HepG2 (cell line): ENCODE results near the gene SOST. TPM values are rescaled to one million over a fixed set of nuclear protein-coding genes. Genes with fewer than 3 reads are reported as not detected.

Experiments
- ATAC-seq: fragments of 200-7000 bp; cut with Tn5 transposase; 3 replicates; pipeline ENCODE4 v1.9.1; 2020; ENCODE audit warnings: mild to moderate bottlenecking, moderate library complexity
- BruUV-seq: library from RNA; stranded (reverse); fragments of 400-500 nt; replicated peaks from 2 replicates; lab custom pipeline; 2021; lab: Mats Ljungman, UMichigan
- CTCF ChIA-PET: fragments of 300-600 bp; formaldehyde crosslinking; extraction: SDS; loops from one replicate; lab custom pipeline; 2021; ENCODE audit warnings: low total read pairs, inconsistent platforms, low intra/inter-chr PET ratio; lab: Yijun Ruan, JAX
- POLR2A ChIA-PET: fragments of 350-600 bp; sonication (Branson Sonifier 250); formaldehyde crosslinking; loops from one replicate; lab custom pipeline; 2020; ENCODE audit warnings: antibody characterized with exemption, inconsistent platforms; lab: Yijun Ruan, JAX
- DNase-seq: peaks from one replicate; pipeline ENCODE4 v3.0.0-alpha.2; 2015; ENCODE audit warnings: low spot score
- FAIRE-seq: peaks from 3 replicates; lab custom pipeline; 2011; peaks lifted over from hg19 to GRCh38; lab: Jason Lieb, UNC
- H2AFZ ChIP-seq: one replicate; pipeline ENCODE4 v1.6.1; 2011; ENCODE audit warnings: low read length, inconsistent platforms
- H3K27ac ChIP-seq: fragments of 300-600 bp; 3 replicates; pipeline ENCODE4 v1.8.0; 2011; ENCODE audit warnings: mixed run types, mild to moderate bottlenecking, mixed read lengths, low read length, inconsistent platforms; ENCODE audit not compliant: insufficient read depth; ENCODE audit errors: extremely low read length
- H3K27me3 ChIP-seq, 2 experiments: fragments of 200-600 bp in 1 of 2; 2 replicates in 1 of 2; 3 replicates in 1 of 2; pipeline versions ENCODE4 v1.6.0 to v1.8.0; 2011; ENCODE audit warnings: low read length in 2 of 2, mild to moderate bottlenecking in 2 of 2, moderate library complexity in 2 of 2, inconsistent platforms in 1 of 2; ENCODE audit not compliant: insufficient read depth in 2 of 2, control insufficient read depth in 1 of 2
- H3K36me3 ChIP-seq, 2 experiments: fragments of 200-600 bp in 1 of 2; replicated peaks in 1 of 2; 2 replicates in 1 of 2; 3 replicates in 1 of 2; pipeline versions ENCODE4 v1.5.1 to v1.8.0; 2011; ENCODE audit warnings: low read length in 2 of 2, inconsistent platforms in 1 of 2; ENCODE audit not compliant: insufficient read depth in 2 of 2, control insufficient read depth in 1 of 2
- H3K4me1 ChIP-seq: 2 replicates; pipeline ENCODE4 v1.5.1; 2012; ENCODE audit warnings: low read length, inconsistent platforms; ENCODE audit not compliant: insufficient read depth
- H3K4me2 ChIP-seq: 2 replicates; pipeline ENCODE4 v1.6.0; 2011; ENCODE audit warnings: low read depth, low read length, inconsistent platforms
- H3K4me3 ChIP-seq, 3 experiments: fragments of 200-600 bp in 1 of 3; sonication (generic), shearing (Covaris generic) in 1 of 3; replicated peaks in 1 of 3; 2 replicates each; pipeline ENCODE4 v1.5.1; 2011 to 2016; ENCODE audit warnings: low read length in 3 of 3, inconsistent platforms in 2 of 3, low read depth in 2 of 3, mild to moderate bottlenecking in 2 of 3, control low read depth in 1 of 3, mixed read lengths in 1 of 3; ENCODE audit not compliant: insufficient read depth in 1 of 3
- H3K79me2 ChIP-seq: one replicate; pipeline ENCODE4 v1.6.1; 2011; ENCODE audit warnings: low read length, inconsistent platforms; ENCODE audit not compliant: insufficient read depth
- H3K9ac ChIP-seq: 2 replicates; pipeline ENCODE4 v1.6.0; 2011; ENCODE audit warnings: mild to moderate bottlenecking, low read depth, low read length, inconsistent platforms; ENCODE audit not compliant: insufficient read depth
- H3K9me3 ChIP-seq: 2 replicates; pipeline ENCODE4 v1.5.1; 2012; ENCODE audit warnings: mild to moderate bottlenecking, low read length
- H4K20me1 ChIP-seq: 2 replicates; pipeline ENCODE4 v1.6.0; 2011; ENCODE audit warnings: inconsistent platforms, mild to moderate bottlenecking, low read length, moderate library complexity; ENCODE audit not compliant: insufficient read depth
- CBFB ChIP-seq: sonication (generic); formaldehyde crosslinking; IDR thresholded peaks from 2 replicates; pipeline ENCODE4 v1.4.0; 2020; ENCODE audit warnings: missing genetic modification reagents
- POLR2G ChIP-seq: fragments of 200-400 bp; formaldehyde crosslinking; IDR thresholded peaks from 2 replicates; pipeline ENCODE4 v1.6.1; 2018; ENCODE audit warnings: mild to moderate bottlenecking, low read depth, low read length, moderate library complexity
- RBFOX2 ChIP-seq: fragments of 200-400 bp; formaldehyde crosslinking; IDR thresholded peaks from 2 replicates; pipeline ENCODE4 v1.6.1; 2017; ENCODE audit warnings: low read depth, mild to moderate bottlenecking, low read length
- ZNF296 ChIP-seq: sonication (generic); formaldehyde crosslinking; conservative IDR thresholded peaks from 2 replicates; pipeline ENCODE4 v1.5.0; 2020; ENCODE audit warnings: mild to moderate bottlenecking, missing genetic modification reagents
- ZNF530 ChIP-seq: sonication (generic); formaldehyde crosslinking; IDR thresholded peaks from 2 replicates; pipeline ENCODE4 v1.5.0; 2020; ENCODE audit warnings: low read depth, mild to moderate bottlenecking, missing genetic modification reagents
- ZSCAN30 ChIP-seq: sonication (generic); formaldehyde crosslinking; IDR thresholded peaks from 2 replicates; pipeline ENCODE4 v1.5.0; 2020; ENCODE audit warnings: mild to moderate bottlenecking, missing genetic modification reagents
- WGBS: methylation state at CpG from one replicate; pipeline ENCODE4 v1.1.6; 2017; ENCODE audit warnings: low lambda C conversion rate; 5-methylcytosine and 5-hydroxymethylcytosine counted together
- in situ Hi-C: cut with HindIII; loops from 2 replicates; pipeline ENCODE4 v1.10.0; 2017; ENCODE audit warnings: low pct_unique_long_range_greater_than_20kb; ENCODE audit not compliant: extremely low pct_ligation_motif_present
- intact Hi-C: fragments of 100-400 bp; cut with micrococcal nuclease; formaldehyde crosslinking; loops from one replicate; pipeline ENCODE4 v1.10.0; 2022; ENCODE audit not compliant: unreplicated experiment
- polyA plus RNA-seq, 8 experiments: library from polyadenylated mRNA; depleted of rRNA in 3 of 8; stranded (reverse) in 7 of 8; unstranded in 1 of 8; fragments of >200 nt; fragmentation: Illumina TruSeq in 4 of 8; extraction: Trizol in 4 of 8; gene quantifications; 2 replicates each; pipeline versions ENCODE4 v1.2.1 to v1.2.3, GENCODE V29; 2011 to 2016; ENCODE audit warnings: low read depth in 4 of 8, missing spikeins in 1 of 8, mixed read lengths in 1 of 8; ENCODE audit not compliant: insufficient read depth in 1 of 8
- total RNA-seq, 5 experiments: library from RNA; depleted of rRNA; stranded (reverse); fragments of >200 nt; fragmentation: Illumina TruSeq; extraction: Trizol; gene quantifications; 2 replicates each; pipeline ENCODE4 v1.2.3, GENCODE V29; 2016; ENCODE audit warnings: low read depth in 1 of 5
- TF ChIP-seq, protein P1 (sequence below): sonication (generic); formaldehyde crosslinking; IDR thresholded peaks from 2 replicates; pipeline ENCODE4 v1.4.0; 2020; ENCODE audit warnings: mild to moderate bottlenecking, missing genetic modification reagents

The SOST gene
- total and polyA plus RNA-seq, 2 of the 13 experiments (the other 11 are each of a cell fraction or from before 2014, with no cell fraction given) = not detected

DNA sequence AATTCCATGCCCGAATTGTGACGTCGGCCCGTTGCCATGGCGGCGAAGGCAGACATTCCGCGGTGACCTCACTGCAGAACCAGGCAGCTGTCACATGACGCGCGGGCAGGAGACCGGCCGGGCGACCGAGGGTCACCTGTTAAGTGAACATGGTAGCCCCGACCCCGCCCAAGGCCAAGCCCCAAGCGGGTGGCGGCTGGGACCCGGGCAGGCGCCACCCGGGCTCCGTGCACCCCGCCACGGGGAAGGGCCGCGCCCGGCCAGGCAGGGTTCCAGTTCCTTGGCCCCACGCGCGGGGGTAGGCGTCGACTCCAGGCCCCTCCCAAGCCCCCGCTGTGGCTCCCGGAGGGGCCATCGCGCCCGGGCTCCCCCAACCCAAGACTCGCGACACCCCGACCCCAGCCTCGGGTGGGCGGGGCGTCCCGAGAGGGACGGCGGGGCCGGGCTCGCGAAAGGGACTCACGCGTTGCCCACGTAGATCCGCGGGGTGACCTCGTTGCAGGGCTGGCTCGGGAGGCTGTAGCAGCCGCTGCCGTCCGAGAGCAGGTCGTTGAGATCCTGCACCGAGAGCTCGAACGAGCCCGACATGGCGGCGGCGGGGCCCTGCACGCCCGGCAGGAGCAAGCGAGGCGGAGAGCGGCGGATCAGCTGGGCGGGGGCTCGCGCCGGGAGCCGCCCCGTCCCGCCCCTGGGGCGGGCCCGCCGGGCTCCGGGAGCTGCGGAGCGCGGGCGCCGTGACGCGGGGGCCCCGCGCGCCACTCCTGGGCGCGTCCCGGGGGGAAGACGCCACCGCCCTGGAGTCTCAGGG lies 19.9 kb upstream of the SOST start, which contains the start of gene DUSP3 (continued):
- TF ChIP-seq ZNF296 (CRISPR knock-in tag) (0 out of 2 replicates have a peak, but pooled peaks have one; percentile 26), ZSCAN30 (no peak), CBFB (CRISPR knock-in tag) (no peak; the same call in 1 of the 2 replicates)
- TF ChIP-seq, all 625 proteins: peak for 340

DNA sequence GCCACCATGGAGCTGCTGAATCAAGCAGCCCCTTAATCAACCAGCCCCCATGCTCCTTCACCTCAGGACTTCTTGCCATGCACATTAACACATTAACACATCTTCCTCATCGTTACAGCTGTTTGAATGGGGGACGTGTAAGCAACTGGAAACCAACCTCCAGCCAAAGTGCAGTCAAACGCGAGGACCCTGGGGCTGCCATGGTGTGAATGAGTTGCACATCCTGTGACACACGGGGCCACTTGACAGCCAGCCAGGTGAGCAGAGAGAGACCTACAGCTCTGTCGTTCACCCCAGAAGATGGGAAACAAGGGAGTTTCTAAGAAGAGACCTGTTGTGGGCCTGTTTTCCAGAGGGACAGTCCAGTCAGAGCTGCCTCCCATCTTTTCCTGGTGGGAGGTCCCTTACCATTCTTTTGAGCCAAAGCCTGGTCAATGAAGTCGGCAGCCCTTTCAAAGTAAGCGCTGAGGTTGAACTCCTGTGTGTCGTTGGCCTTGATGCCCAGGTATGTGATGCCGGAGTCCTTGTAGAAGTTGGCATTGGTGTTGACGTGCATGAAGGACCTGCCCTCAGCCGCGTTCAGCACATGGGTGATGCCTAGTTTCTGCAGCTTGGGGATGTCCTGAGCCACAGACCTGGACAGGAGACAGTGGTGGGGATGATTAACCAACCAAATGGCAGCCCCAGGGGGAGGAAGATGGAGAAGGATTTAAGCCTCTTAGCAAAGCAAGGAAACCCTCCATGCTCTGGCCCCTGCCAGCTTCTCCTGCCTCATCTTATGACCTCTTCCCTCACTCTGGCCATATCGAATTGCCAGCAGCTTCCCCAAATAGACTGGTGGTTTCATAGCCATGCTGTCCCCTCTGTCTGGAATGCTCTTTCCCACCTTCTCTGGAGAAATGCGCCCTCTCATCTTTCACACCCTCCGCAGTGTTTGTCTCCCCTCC lies 16.0 kb upstream of the SOST start:
- Histone ChIP-seq H3K9me3 (no peaks in the 10 kb centered on the region), H3K27ac (no peak overlapping the region), H3K27me3 (peaks cover 0 to 3% of the 10 kb centered on the region in 2 experiments; a peak in 1 of 5 replicates), H3K4me1 (peaks cover 74% of the 10 kb centered on the region), H3K9ac (no peak overlapping the region), H3K4me3 (no peak overlapping the region), H4K20me1 (no peaks in the 10 kb centered on the region), H3K36me3 (peaks cover 23 to 46% of the 10 kb centered on the region in 2 experiments), H2AFZ (no peak overlapping the region), H3K4me2 (no peak overlapping the region), H3K79me2 (peaks cover 23% of the 10 kb centered on the region)
- POLR2A ChIA-PET = no interaction called here
- ATAC-seq (no peak), FAIRE-seq (no peak), DNase-seq (no peak)
- TF ChIP-seq, protein P1, sequence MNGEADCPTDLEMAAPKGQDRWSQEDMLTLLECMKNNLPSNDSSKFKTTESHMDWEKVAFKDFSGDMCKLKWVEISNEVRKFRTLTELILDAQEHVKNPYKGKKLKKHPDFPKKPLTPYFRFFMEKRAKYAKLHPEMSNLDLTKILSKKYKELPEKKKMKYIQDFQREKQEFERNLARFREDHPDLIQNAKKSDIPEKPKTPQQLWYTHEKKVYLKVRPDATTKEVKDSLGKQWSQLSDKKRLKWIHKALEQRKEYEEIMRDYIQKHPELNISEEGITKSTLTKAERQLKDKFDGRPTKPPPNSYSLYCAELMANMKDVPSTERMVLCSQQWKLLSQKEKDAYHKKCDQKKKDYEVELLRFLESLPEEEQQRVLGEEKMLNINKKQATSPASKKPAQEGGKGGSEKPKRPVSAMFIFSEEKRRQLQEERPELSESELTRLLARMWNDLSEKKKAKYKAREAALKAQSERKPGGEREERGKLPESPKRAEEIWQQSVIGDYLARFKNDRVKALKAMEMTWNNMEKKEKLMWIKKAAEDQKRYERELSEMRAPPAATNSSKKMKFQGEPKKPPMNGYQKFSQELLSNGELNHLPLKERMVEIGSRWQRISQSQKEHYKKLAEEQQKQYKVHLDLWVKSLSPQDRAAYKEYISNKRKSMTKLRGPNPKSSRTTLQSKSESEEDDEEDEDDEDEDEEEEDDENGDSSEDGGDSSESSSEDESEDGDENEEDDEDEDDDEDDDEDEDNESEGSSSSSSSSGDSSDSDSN (CRISPR knock-in tag) = peak; percentile 30; the same call in 1 of the 2 replicates
- 0 out of 2 replicates have a peak, but pooled peaks have one; percentile 4 for TF ChIP-seq POLR2G
- TF ChIP-seq RBFOX2 = peak; percentile 40; the same call in 1 of the 2 replicates
- no peak for TF ChIP-seq ZNF530 (CRISPR knock-in tag)
- BruUV-seq = no TSS peak
- intact Hi-C loops = no loop called here
- CTCF ChIA-PET = no interaction called here
- in situ Hi-C loops = no loop called here
- 96% methylated on average over 16 of the region's 16 CpGs for WGBS
